Endothelial cell (in vitro differentiated cells): Measurements from ENCODE around the gene DYSF. TPM values are rescaled to one million over a fixed set of nuclear protein-coding genes. Genes with fewer than 3 reads are reported as not detected.

Experiments
- DNase-seq: peaks from one replicate; pipeline ENCODE4 v3.0.0; 2021; ENCODE audit warnings: low spot score
- H3K27ac Mint-ChIP-seq: one replicate; pipeline ENCODE4 v1.8.0; 2021; ENCODE audit warnings: mixed read lengths, inconsistent platforms; ENCODE audit not compliant: unreplicated experiment
- H3K27me3 Mint-ChIP-seq: one replicate; pipeline ENCODE4 v1.8.0; 2021; ENCODE audit warnings: mild to moderate bottlenecking, moderate library complexity, mixed read lengths, inconsistent platforms; ENCODE audit not compliant: unreplicated experiment
- H3K36me3 Mint-ChIP-seq: one replicate; pipeline ENCODE4 v1.8.0; 2021; ENCODE audit warnings: mild to moderate bottlenecking, low read depth, mixed read lengths, inconsistent platforms; ENCODE audit not compliant: unreplicated experiment
- H3K4me1 Mint-ChIP-seq: one replicate; pipeline ENCODE4 v1.8.0; 2021; ENCODE audit warnings: mild to moderate bottlenecking, mixed read lengths, inconsistent platforms; ENCODE audit not compliant: unreplicated experiment
- H3K4me3 Mint-ChIP-seq: one replicate; pipeline ENCODE4 v1.8.0; 2021; ENCODE audit warnings: mild to moderate bottlenecking, mixed read lengths, inconsistent platforms; ENCODE audit not compliant: unreplicated experiment
- H3K9me3 Mint-ChIP-seq: one replicate; pipeline ENCODE4 v1.8.0; 2021; ENCODE audit warnings: mixed read lengths, inconsistent platforms; ENCODE audit not compliant: unreplicated experiment
- CTCF ChIP-seq: fragments of 200-600 bp; sonication (generic); IDR thresholded peaks from one replicate; pipeline ENCODE4 v1.5.0; 2021; ENCODE audit warnings: antibody characterized with exemption; ENCODE audit not compliant: unreplicated experiment
- total RNA-seq: library from RNA; stranded (reverse); fragmentation: NEBNext Ultra II Directional; extraction: Animal tissue kit (Norgen Biotek cat#: 25700); gene quantifications from one replicate; pipeline ENCODE4 v1.2.1, GENCODE V29; 2021; ENCODE audit not compliant: unreplicated experiment

The DYSF gene
- total RNA-seq, 1 donor from 2014 or later, result 566 TPM

- Mint-ChIP-seq H3K36me3 (peaks cover 76% of the 10 kb centered on the region), H3K4me1 (peaks cover 70% of the 10 kb centered on the region), H3K27me3 (peaks cover 11% of the 10 kb centered on the region), H3K9me3 (no peaks in the 10 kb centered on the region), H3K27ac (no peak overlapping the region), H3K4me3 (peak overlapping the region; percentile 37)
- TF ChIP-seq CTCF, result no peak
- DNase-seq, result no peak
Measured at GRCh38 chr2:71472019-71472418, 18.7 kb downstream of the DYSF start.

DNA sequence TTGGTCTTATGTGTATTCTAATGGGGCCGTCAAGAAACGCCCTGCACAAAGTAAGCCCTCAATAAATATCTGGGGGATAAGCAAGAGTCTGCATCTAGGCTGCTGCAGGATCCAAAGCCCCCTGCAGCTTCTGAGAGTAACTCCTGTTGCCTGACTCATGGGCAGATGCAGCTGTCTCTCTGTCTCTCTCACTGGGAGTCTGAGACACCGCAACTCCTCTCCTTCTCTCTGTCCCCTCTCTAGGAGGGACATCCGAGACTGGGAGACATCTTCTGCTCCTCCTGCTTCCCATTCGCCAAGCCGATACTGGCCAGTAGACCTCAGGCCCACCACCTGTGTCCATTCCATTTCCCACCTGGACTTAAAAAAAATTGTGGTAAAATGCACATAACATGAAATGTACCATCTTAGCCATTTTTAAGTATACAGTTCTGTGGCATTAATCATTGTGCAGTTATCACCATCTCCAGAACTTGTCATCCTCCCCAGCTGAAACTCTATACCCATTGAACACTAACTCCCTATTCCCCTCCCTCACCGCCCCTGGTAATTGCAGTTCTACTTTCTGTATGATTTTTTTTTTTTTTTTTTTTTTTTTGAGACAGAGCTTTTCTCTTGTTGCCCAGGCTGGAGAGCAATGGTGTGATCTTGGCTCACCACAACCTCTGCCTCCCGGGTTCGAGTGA lies 20.1 kb downstream of the DYSF start:
- Mint-ChIP-seq H3K4me1 (peaks cover 63% of the 10 kb centered on the region), H3K9me3 (no peaks in the 10 kb centered on the region), H3K27ac (no peak overlapping the region), H3K4me3 (peak overlapping the region; percentile 71), H3K36me3 (peaks cover 65% of the 10 kb centered on the region), H3K27me3 (peaks cover 10% of the 10 kb centered on the region)
- DNase-seq, result no peak
- no peak for TF ChIP-seq CTCF

- no peak for TF ChIP-seq CTCF
- Mint-ChIP-seq H3K36me3 (peaks cover 61% of the 10 kb centered on the region), H3K9me3 (no peaks in the 10 kb centered on the region), H3K4me1 (peaks cover 62% of the 10 kb centered on the region), H3K27me3 (peaks cover 7% of the 10 kb centered on the region), H3K27ac (peak overlapping the region; percentile 24), H3K4me3 (peak overlapping the region; percentile 44)
- DNase-seq, result no peak
Measured at GRCh38 chr2:71474116-71474743, 20.9 kb downstream of the DYSF start.

DNA sequence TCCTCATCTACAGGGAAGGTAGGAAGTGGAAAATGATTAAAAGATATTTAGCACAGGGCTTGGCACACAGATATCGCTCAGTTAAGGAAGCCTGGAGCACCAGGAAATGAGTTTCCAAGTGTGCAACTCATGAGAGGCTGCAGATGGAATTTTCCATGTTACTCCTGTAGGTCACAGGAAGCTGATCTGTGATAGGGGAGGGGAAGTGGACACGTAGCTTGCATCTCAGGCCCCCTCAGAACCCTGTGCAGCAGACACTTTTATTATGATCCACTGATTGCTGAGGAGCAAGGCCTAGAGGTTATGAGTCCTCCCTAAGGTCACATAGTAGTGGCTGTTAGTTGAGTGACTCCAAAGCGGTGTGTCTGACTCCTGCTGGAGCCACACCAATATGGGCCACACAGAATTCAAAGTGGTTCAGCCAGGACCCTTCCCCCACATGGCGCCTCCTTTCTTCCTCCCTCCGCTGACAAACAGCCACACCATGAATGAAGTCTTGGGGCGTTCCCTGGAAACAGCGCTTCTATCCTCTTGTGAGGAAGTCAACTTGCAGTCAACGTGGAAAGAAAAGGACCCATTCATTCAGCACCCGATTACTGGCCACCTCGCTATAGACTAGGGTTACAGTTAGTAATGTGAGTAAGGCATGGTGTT lies 21.5 kb downstream of the DYSF start:
- no peak for DNase-seq
- Mint-ChIP-seq H3K27ac (peak overlapping the region; percentile 68), H3K9me3 (no peaks in the 10 kb centered on the region), H3K36me3 (peaks cover 64% of the 10 kb centered on the region), H3K4me3 (peak overlapping the region; percentile 72), H3K4me1 (peaks cover 62% of the 10 kb centered on the region), H3K27me3 (peaks cover 12% of the 10 kb centered on the region)
- no peak for TF ChIP-seq CTCF

DNA sequence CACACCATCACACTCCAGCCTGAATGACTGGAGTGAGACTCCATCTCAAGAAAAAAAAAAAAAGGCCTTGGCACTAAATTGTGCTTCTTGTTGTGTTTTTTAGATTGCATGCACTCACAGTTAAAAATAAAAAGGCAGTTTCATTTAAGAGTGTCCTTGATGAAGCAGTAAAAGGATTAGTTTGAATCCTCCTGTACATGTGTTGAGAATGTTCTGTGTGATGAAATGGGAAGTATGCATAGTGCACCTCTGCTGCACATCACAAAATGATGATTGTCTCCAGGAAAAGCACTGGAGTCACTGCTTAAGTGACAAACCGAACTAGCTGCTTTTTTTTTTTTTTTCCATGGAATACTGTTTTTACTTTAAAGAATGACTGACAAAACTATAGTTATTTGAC lies 23.1 kb downstream of the DYSF start:
- Mint-ChIP-seq H3K36me3 (peaks cover 63% of the 10 kb centered on the region), H3K27ac (no peak overlapping the region), H3K4me3 (no peak overlapping the region), H3K27me3 (peaks cover 16% of the 10 kb centered on the region), H3K4me1 (peaks cover 65% of the 10 kb centered on the region), H3K9me3 (no peaks in the 10 kb centered on the region)
- TF ChIP-seq CTCF, result no peak
- no peak for DNase-seq
